Prostate gland (tissue), 2 donors: Measurements from ENCODE around the gene KCNJ3.

Experiments used
- CTCF ChIP-seq, 4 experiments: fragments of 200-600 bp in 2 of 4; fragments of 450-650 bp in 2 of 4; sonication (generic) in 2 of 4; IDR thresholded peaks; 1 replicate in 3 of 4; 2 replicates in 1 of 4; pipeline ENCODE4 v1.5.1; 2016 to 2019; ENCODE audit warnings: antibody characterized with exemption in 4 of 4, mild to moderate bottlenecking in 2 of 4, moderate library complexity in 2 of 4
- POLR2A ChIP-seq: fragments of 450-650 bp; IDR thresholded peaks from one replicate; pipeline ENCODE4 v1.6.1; 2016; ENCODE audit warnings: antibody characterized with exemption, mild to moderate bottlenecking
- POLR2AphosphoS5 ChIP-seq: sonication (generic); formaldehyde crosslinking; IDR thresholded peaks from one replicate; pipeline ENCODE4 v1.6.1; 2017; ENCODE audit warnings: antibody characterized with exemption

- TF ChIP-seq POLR2A, result no peak
- no peak for TF ChIP-seq POLR2AphosphoS5
- no peak for TF ChIP-seq CTCF (IDR thresholded peaks at IDR 0.05)
These were observed 21.1 kb upstream of the KCNJ3 start for GRCh38 chr2:154677401-154677800.
